AG04450 (cell line): ENCODE data around the gene PGM2L1. TPM values are rescaled to one million over a fixed set of nuclear protein-coding genes. Genes with fewer than 3 reads are reported as not detected.

ENCODE experiments used
- CTCF ChIA-PET: fragments of 300-600, 350-600 bp; formaldehyde crosslinking; extraction: SDS; loops from one replicate; lab custom pipeline; 2022; ENCODE audit warnings: antibody characterized with exemption, inconsistent platforms; lab: Charles Lee
- POLR2A ChIA-PET: fragments of 350-600 bp; formaldehyde crosslinking; extraction: SDS; loops from one replicate; lab custom pipeline; 2021; ENCODE audit warnings: antibody characterized with exemption, inconsistent platforms; lab: Yijun Ruan, JAX
- DNase-seq: peaks from one replicate; pipeline ENCODE4 v3.0.0-alpha.2; 2011; ENCODE audit warnings: low read depth, low spot score
- H3K27ac ChIP-seq: one replicate; pipeline ENCODE4 v1.5.1; 2012; ENCODE audit warnings: low read depth, low read length, control low read depth
- H3K27me3 ChIP-seq: one replicate; pipeline ENCODE4 v1.6.0; 2012; ENCODE audit warnings: low read length; ENCODE audit not compliant: control insufficient read depth, insufficient read depth
- H3K4me3 ChIP-seq: 2 replicates; pipeline ENCODE4 v1.5.1; 2011; ENCODE audit warnings: mild to moderate bottlenecking, low read depth, low read length, control low read depth
- H3K9me3 ChIP-seq: 2 replicates; pipeline ENCODE4 v1.5.1; 2012; ENCODE audit warnings: low read length; ENCODE audit not compliant: control insufficient read depth, insufficient read depth
- polyA plus RNA-seq: library from polyadenylated mRNA; depleted of rRNA; stranded (reverse); fragments of >200 nt; gene quantifications from 2 replicates; pipeline ENCODE4 v1.2.3, GENCODE V29; 2011
- TF ChIP-seq, protein P1 (sequence below): IDR thresholded peaks from 2 replicates; pipeline ENCODE4 v1.5.1; 2011; ENCODE audit warnings: low read depth, low read length, control low read depth, inconsistent platforms

Gene PGM2L1
- polyA plus RNA-seq, 1 experiment = 2.6 TPM

DNA sequence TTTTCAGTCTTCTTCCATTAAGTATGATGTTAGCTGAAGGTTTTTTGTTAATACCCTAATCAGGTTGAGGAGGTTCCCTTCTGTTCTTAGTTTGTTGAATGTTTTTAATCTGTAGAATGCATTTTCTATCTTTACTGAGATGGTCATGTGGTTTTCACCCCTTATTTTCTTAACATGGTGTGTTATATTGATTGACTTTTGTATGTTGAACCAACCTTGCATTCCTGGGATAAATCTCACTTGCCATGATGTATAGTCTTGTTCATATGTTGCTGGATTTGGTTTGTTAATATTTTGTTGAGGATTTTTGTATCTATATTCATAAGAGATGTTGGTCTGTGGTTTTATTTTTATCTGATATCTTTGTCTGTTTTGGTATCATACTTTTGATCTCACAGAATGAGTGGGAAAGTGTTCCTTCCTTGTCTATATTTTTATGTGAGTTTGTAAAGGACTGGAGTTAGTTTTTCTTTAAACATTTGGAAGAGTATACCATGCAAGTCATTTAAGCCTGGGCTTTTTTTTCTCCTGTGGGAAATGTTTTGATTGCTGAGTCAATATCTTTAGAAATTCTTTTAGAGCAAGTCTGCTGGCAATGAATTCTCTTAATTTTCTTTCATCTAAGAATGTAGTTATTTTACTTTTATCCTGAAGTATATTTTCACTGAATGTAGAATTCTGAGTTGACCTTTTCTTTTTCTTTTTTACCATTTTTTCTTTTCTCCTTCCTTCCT, 81.3 kb downstream of the PGM2L1 start:
- ChIA-PET CTCF (interaction anchor here (1.3 to 1.5 kb wide), 3 partner anchors 59 to 74 kb away, joined by 3 to 5 read pairs (median 4); no protein-coding TSS in a partner anchor), POLR2A (no interaction called here)
- Histone ChIP-seq H3K27ac (no peak overlapping the region), H3K9me3 (peaks cover 6% of the 10 kb centered on the region; the same call in 1 of the 2 replicates), H3K4me3 (no peak overlapping the region), H3K27me3 (no peaks in the 10 kb centered on the region)
- DNase-seq = no peak
- TF ChIP-seq, protein P1, sequence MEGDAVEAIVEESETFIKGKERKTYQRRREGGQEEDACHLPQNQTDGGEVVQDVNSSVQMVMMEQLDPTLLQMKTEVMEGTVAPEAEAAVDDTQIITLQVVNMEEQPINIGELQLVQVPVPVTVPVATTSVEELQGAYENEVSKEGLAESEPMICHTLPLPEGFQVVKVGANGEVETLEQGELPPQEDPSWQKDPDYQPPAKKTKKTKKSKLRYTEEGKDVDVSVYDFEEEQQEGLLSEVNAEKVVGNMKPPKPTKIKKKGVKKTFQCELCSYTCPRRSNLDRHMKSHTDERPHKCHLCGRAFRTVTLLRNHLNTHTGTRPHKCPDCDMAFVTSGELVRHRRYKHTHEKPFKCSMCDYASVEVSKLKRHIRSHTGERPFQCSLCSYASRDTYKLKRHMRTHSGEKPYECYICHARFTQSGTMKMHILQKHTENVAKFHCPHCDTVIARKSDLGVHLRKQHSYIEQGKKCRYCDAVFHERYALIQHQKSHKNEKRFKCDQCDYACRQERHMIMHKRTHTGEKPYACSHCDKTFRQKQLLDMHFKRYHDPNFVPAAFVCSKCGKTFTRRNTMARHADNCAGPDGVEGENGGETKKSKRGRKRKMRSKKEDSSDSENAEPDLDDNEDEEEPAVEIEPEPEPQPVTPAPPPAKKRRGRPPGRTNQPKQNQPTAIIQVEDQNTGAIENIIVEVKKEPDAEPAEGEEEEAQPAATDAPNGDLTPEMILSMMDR = no peak

DNA sequence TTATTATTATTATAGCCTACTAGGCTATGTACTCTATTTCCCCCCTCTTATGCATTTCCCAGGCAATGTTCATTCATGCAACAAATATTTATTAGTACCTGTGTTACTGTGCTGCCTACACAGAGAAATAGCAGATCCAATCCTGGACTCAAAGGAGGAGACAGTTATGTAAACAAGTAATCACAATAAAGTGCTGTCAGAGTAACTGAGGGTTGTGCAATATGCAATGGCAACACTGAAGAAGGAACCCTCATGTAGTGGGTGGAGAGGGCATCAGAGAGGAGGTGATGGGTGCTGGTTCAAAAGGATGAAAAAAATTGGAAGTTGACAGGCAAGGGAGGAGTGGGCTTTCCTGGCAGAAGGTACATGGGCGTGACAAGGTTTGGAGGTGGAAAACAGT, 85.9 kb downstream of the PGM2L1 start:
- no peak for DNase-seq
- no peak overlapping the region for H3K4me3 ChIP-seq
- no peak overlapping the region for H3K27ac ChIP-seq
- TF ChIP-seq, protein P1 = no peak
- ChIA-PET CTCF (no interaction called here), POLR2A (no interaction called here)
- no peaks in the 10 kb centered on the region for H3K27me3 ChIP-seq
- 0 out of 2 replicates have a peak, but pooled peaks cover 2% of the 10 kb centered on the region for H3K9me3 ChIP-seq

- ChIA-PET POLR2A (no interaction called here), CTCF (interaction anchor here (1.0 kb wide), 1 partner anchor 10 kb away, joined by 3 read pairs; no protein-coding TSS in a partner anchor)
- Histone ChIP-seq H3K27me3 (no peaks in the 10 kb centered on the region), H3K4me3 (peak within 1 kb of the TSS; percentile 64), H3K9me3 (0 out of 2 replicates have a peak, but pooled peaks cover 2% of the 10 kb centered on the region), H3K27ac (no peak within 1 kb of the TSS)
- TF ChIP-seq, protein P1 = no peak
- DNase-seq = no peak
These were observed 86.8 kb downstream of the PGM2L1 start, which contains the start of gene P4HA3 for GRCh38 chr11:74311352-74311926. P4HA3 (minus strand) TSS chr11:74311640; CDS start chr11:74311611, 29 bp downstream.

DNA sequence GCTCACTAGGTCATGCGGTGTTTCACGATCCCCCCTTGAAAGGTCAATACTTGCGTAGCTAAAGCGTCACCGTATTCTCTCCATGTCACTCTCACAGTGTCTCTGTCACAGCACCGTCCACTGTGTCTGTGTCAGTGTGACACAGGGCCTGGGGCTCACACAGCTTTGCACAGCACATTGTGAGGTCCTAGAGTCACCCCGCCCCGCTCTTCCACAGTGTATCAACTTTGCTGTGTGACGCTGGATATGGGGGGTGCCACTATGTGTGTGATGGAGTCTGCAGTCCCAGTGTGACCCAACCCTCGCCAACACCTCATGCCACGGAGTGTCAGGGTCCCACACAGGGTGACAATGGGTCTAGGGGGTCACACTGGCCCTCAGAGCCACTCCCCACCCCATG, 87.4 kb downstream of the PGM2L1 start:
- TF ChIP-seq, protein P1 = no peak
- H3K4me3 ChIP-seq = peak overlapping the region; percentile 64
- H3K9me3 ChIP-seq = no peaks in the 10 kb centered on the region
- CTCF ChIA-PET = interaction anchor here (1.0 kb wide), 1 partner anchor 10 kb away, joined by 3 read pairs; no protein-coding TSS in a partner anchor
- H3K27me3 ChIP-seq = no peaks in the 10 kb centered on the region
- no peak for DNase-seq
- POLR2A ChIA-PET = no interaction called here
- no peak overlapping the region for H3K27ac ChIP-seq

- CTCF ChIA-PET = interaction anchor here (1.9 kb wide), 1 partner anchor 52 kb away, joined by 5 read pairs; no protein-coding TSS in a partner anchor
- DNase-seq = no peak
- Histone ChIP-seq H3K9me3 (no peaks in the 10 kb centered on the region), H3K27me3 (no peaks in the 10 kb centered on the region), H3K27ac (no peak overlapping the region), H3K4me3 (no peak overlapping the region)
- TF ChIP-seq, protein P1 = no peak
- POLR2A ChIA-PET = no interaction called here
These were observed 90.8 kb downstream of the PGM2L1 start for GRCh38 chr11:74307434-74307833.
